IMR-90 (cell line): Measurements from ENCODE around the gene AKAP12. TPM values are rescaled to one million over a fixed set of nuclear protein-coding genes. Genes with fewer than 3 reads are reported as not detected.

ENCODE experiments used
- microRNA-seq, 2 experiments: library from miRNA; stranded (forward) in 1 of 2; unstranded in 1 of 2; fragments of 10-50 nt in 1 of 2; fragments of <30 nt in 1 of 2; gene quantifications in 1 of 2; microRNA quantifications in 1 of 2; one replicate each; pipeline versions ENCODE3 to v1.1.0; 2013 to 2020; ENCODE audit not compliant: insufficient read depth in 1 of 2, insufficient read length in 1 of 2, unreplicated experiment in 1 of 2
- polyA plus RNA-seq, 3 experiments: library from polyadenylated mRNA; depleted of rRNA; stranded (reverse); fragments of >200 nt; gene quantifications; 2 replicates each; pipeline ENCODE4 v1.2.3, GENCODE V29; 2012; ENCODE audit warnings: low replicate concordance in 1 of 3
- small RNA-seq, 5 experiments: library from RNA; depleted of rRNA; stranded (forward); fragments of <200 nt; gene quantifications; one replicate each; pipeline ENCODE3, GENCODE V24; 2012
- total RNA-seq: library from RNA; depleted of rRNA; stranded (reverse); fragments of >200 nt; gene quantifications from 2 replicates; pipeline ENCODE4 v1.2.3, GENCODE V29; 2012; rRNA removed

Gene AKAP12
- total and polyA plus RNA-seq, 2 of the 4 experiments (the other 2 are of a cell fraction) = 56.0 to 118 TPM

Small RNAs within 50 kb of the gene (microRNA-seq; reads per million reads assigned to microRNA genes)
- gene RF00019 (ENCODE audit: insufficient read depth, insufficient read length) (not detected), gene RNU6-1247P (ENCODE audit: insufficient read depth, insufficient read length) (not detected), gene RNU6-300P (ENCODE audit: insufficient read depth, insufficient read length) (not detected), gene RNY4P20 (ENCODE audit: insufficient read depth, insufficient read length) (25.8 reads per million, percentile 61 among the genes with 10 or more reads in this experiment)

Small RNAs within 50 kb of the gene (small RNA-seq; reads per million reads assigned to genes)
- gene RF00019 (0 reads per million in 5 experiments), gene RNU6-1247P (0 to 4.2 (median 0.04) reads per million in 5 experiments), gene RNU6-300P (0 reads per million in 5 experiments), gene RNY4P20 (0.04 to 30.7 (median 0.98) reads per million in 5 experiments)

Other genes starting within 250 kb of the AKAP12 start
- 11.7 and 11.8 TPM in 2 replicates for gene ZBTB2, start 151.6 kb downstream of the AKAP12 start, total RNA-seq
- gene ZBTB2, start 151.6 kb downstream of the AKAP12 start, polyA plus RNA-seq (2012; rRNA removed) = 17.7 and 17.8 TPM in 2 replicates
- 24.6 and 32.8 TPM in 2 replicates for gene RMND1, start 212.2 kb downstream of the AKAP12 start, total RNA-seq
- 10.6 and 13.1 TPM in 2 replicates for gene RMND1, start 212.2 kb downstream of the AKAP12 start, polyA plus RNA-seq (2012; rRNA removed)